Tongue (tissue), 2 donors: Measurements from ENCODE around the gene P4HB. TPM values are rescaled to one million over a fixed set of nuclear protein-coding genes. Genes with fewer than 3 reads are reported as not detected.

ENCODE experiments used
- DNase-seq: peaks from one replicate; pipeline ENCODE4 v3.0.0-alpha.2; 2015
- total RNA-seq: library from RNA; depleted of rRNA; stranded (reverse); fragments of >200 nt; gene quantifications from one replicate; pipeline ENCODE4 v1.2.3, GENCODE V29; 2014

The P4HB gene
- total RNA-seq, 1 donor from 2014 or later: 389 TPM

- no peak for DNase-seq
Measured at GRCh38 chr17:81810892-81811704, 49.2 kb downstream of the P4HB start.

GRCh38 chr17:81810476-81810875, 49.9 kb downstream of the P4HB start:
- no peak for DNase-seq

- DNase-seq: no peak
Measured at GRCh38 chr17:81809556-81809998, 50.8 kb downstream of the P4HB start.

GRCh38 chr17:81808778-81809555, 51.4 kb downstream of the P4HB start:
- no peak for DNase-seq

- no peak for DNase-seq
Measured at GRCh38 chr17:81807839-81808238, 52.5 kb downstream of the P4HB start.

- no peak for DNase-seq
Measured at GRCh38 chr17:81807210-81807719, 53.1 kb downstream of the P4HB start.

GRCh38 chr17:81806461-81807209, 53.7 kb downstream of the P4HB start:
- no peak for DNase-seq

- DNase-seq: no peak
Measured at GRCh38 chr17:81805707-81806460, 54.5 kb downstream of the P4HB start.

GRCh38 chr17:81804559-81805399, 55.6 kb downstream of the P4HB start:
- DNase-seq: no peak

- DNase-seq: no peak
Measured at GRCh38 chr17:81803728-81804558, 56.4 kb downstream of the P4HB start, which contains the start of gene GCGR. Gene GCGR, plus strand, starts transcription at chr17:81804150. Its CDS starts 4,869 bp downstream, at chr17:81809019.

GRCh38 chr17:81802856-81803643, 57.3 kb downstream of the P4HB start:
- no peak for DNase-seq

GRCh38 chr17:81802048-81802758, 58.1 kb downstream of the P4HB start:
- DNase-seq: no peak

GRCh38 chr17:81801327-81801726, 59.0 kb downstream of the P4HB start:
- no peak for DNase-seq

GRCh38 chr17:81794509-81794908, 65.8 kb downstream of the P4HB start:
- no peak for DNase-seq

GRCh38 chr17:81794074-81794476, 66.3 kb downstream of the P4HB start:
- DNase-seq: no peak
